Measurements from ENCODE around the gene ELAC2. TPM values are rescaled to one million over a fixed set of nuclear protein-coding genes. Genes with fewer than 3 reads are reported as not detected.

Gene ELAC2
- total RNA-seq, 4 donors from 2014 or later, result 85.7 to 143 (median 87.1) TPM

DNA sequence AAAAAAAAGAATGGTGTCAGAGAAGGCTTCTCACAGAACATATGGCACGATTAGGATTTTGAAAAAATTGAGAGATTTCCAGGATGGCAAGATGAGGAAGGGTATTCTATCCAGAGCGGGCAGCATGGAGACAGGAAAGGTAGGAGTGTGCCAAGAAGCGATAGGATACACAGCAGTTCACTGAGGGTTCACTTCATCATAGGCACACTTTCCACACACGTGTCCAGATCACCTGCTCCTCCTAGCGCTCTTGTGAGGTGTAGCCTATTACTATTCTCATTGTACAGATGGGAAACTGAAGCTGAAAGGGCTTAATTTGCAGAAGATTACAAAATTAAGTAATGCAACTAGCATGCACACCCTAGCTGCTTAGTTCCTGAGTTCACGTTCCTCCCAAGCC lies 6.2 kb upstream of the ELAC2 start:
- 66% methylated on average over 6 of the region's 6 CpGs for whole genome bisulfite sequencing
- Histone ChIP-seq H3K27me3 (no peaks in the 10 kb centered on the region), H3K36me3 (no peaks in the 10 kb centered on the region), H3K4me3 (no peak overlapping the region), H3K4me1 (peaks cover 7% of the 10 kb centered on the region), H3K27ac (no peak overlapping the region), H3K9me3 (no peaks in the 10 kb centered on the region)
- TF ChIP-seq EP300 (IDR thresholded peaks at IDR 0.05) (no peak), POLR2AphosphoS5 (IDR thresholded peaks at IDR 0.05) (no peak), POLR2A (IDR thresholded peaks at IDR 0.05) (no peak)
- TF ChIP-seq, protein P1, sequence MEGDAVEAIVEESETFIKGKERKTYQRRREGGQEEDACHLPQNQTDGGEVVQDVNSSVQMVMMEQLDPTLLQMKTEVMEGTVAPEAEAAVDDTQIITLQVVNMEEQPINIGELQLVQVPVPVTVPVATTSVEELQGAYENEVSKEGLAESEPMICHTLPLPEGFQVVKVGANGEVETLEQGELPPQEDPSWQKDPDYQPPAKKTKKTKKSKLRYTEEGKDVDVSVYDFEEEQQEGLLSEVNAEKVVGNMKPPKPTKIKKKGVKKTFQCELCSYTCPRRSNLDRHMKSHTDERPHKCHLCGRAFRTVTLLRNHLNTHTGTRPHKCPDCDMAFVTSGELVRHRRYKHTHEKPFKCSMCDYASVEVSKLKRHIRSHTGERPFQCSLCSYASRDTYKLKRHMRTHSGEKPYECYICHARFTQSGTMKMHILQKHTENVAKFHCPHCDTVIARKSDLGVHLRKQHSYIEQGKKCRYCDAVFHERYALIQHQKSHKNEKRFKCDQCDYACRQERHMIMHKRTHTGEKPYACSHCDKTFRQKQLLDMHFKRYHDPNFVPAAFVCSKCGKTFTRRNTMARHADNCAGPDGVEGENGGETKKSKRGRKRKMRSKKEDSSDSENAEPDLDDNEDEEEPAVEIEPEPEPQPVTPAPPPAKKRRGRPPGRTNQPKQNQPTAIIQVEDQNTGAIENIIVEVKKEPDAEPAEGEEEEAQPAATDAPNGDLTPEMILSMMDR (IDR thresholded peaks at IDR 0.05), result no peak
- DNase-seq (ENCODE audit: low spot score in 2 of 2), result no peak

DNA sequence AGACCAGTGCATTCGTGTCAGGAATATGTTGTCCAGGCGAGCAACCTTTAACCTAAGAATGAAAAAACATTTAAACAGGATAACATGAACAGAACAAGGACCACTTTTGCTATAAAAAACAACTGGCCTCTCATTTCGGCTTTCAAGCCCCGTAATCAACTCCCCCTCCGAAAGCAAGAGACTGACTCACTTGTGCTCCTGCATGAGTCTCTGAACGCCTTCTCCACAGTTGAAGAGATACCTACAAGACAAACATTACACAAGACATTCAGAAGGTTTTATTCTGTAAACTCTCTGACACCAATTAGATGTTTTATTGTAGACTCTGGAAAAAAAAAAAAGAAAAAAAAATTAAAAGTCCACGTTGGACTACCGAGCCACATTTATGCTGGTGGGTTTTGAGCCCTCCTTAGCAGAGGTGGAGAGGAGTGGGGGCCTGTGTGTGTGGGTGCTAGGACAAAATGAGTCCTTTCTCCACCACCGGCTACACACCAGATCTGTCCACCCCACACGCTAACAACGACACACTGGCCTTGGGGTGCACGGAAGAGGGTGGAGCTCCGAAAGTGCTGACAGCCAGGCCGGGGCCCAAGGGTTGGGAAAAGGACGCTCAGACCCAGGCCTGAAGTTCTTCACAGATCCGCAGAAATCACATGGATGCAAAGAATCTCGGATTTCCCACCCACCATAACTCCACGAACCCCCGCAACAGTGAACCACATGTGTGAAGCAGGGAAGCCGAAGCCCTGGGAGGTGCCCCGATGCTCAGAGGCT lies 759 bp downstream of the ELAC2 start:
- H3K27me3 ChIP-seq, result no peaks in the 10 kb centered on the region
- TF ChIP-seq POLR2AphosphoS5 (IDR thresholded peaks at IDR 0.05) (no peak), POLR2A (IDR thresholded peaks at IDR 0.05) (no peak), EP300 (IDR thresholded peaks at IDR 0.05) (no peak)
- TF ChIP-seq, protein P1 (IDR thresholded peaks at IDR 0.05), result no peak
- peak overlapping the region; percentile 100 for H3K4me3 ChIP-seq
- H3K36me3 ChIP-seq, result peaks cover 43% of the 10 kb centered on the region
- H3K27ac ChIP-seq, result peak overlapping the region; percentile 92
- 27% methylated on average over 15 of the region's 21 CpGs for WGBS
- peaks cover 15% of the 10 kb centered on the region for H3K4me1 ChIP-seq
- DNase-seq (ENCODE audit: low spot score in 2 of 2), result no peak
- H3K9me3 ChIP-seq, result no peaks in the 10 kb centered on the region

DNA sequence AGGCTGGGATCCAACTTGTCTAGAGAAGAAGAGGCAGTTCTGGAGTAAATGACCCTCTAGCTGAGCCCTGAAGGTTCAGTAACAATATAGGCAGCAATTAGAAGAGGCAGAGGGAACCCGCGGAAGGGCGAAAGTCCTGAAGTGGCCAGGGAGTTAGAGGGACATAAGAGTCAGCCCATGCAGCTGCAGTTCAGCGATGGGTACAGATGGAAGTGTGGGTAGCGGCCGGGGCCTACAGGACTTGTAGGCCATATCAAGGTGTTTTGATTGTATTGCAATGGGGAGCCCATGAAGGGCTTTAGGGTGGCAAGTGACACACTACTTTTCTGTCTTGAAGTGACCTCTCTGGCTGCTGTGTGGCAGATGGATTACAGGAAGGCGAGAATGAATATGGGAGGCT lies 3.0 kb downstream of the ELAC2 start:
- H3K36me3 ChIP-seq, result peaks cover 66% of the 10 kb centered on the region
- H3K27me3 ChIP-seq, result no peaks in the 10 kb centered on the region
- DNase-seq (ENCODE audit: low spot score in 2 of 2), result no peak
- H3K9me3 ChIP-seq, result no peaks in the 10 kb centered on the region
- no peak overlapping the region for H3K27ac ChIP-seq
- TF ChIP-seq, protein P1 (IDR thresholded peaks at IDR 0.05), result no peak
- TF ChIP-seq POLR2A (IDR thresholded peaks at IDR 0.05) (no peak), EP300 (IDR thresholded peaks at IDR 0.05) (no peak), POLR2AphosphoS5 (IDR thresholded peaks at IDR 0.05) (no peak)
- 98% methylated on average over 7 of the region's 7 CpGs for WGBS
- H3K4me3 ChIP-seq, result no peak overlapping the region
- peaks cover 15% of the 10 kb centered on the region for H3K4me1 ChIP-seq

DNA sequence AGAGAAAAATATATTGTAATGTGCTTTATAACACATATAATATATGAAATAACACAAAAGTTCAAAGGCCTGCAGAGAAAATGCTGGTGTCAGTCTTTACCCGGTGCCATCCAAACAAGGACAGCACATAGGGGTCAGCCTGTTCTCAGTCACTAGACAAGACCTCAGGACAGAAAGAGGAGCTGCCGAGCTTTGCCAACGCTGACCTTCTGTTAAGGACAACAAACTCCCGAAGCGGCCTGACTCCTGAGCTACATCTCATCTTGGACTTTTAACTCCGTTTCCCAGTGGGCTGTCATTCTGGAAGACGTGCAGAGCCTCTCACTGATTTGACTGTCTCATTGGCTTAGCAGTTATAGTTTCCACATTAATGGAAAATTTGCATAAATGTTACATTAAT lies 6.9 kb downstream of the ELAC2 start:
- TF ChIP-seq, protein P1 (IDR thresholded peaks at IDR 0.05), result no peak
- TF ChIP-seq EP300 (IDR thresholded peaks at IDR 0.05), result no peak
- no peak for TF ChIP-seq POLR2A (IDR thresholded peaks at IDR 0.05)
- TF ChIP-seq POLR2AphosphoS5 (IDR thresholded peaks at IDR 0.05), result no peak
- H3K27me3 ChIP-seq, result no peaks in the 10 kb centered on the region
- H3K4me3 ChIP-seq, result no peak overlapping the region
- no peak for DNase-seq (ENCODE audit: low spot score in 2 of 2)
- no peak overlapping the region for H3K27ac ChIP-seq
- 92% methylated on average over 7 of the region's 7 CpGs for WGBS
- no peaks in the 10 kb centered on the region for H3K4me1 ChIP-seq
- H3K9me3 ChIP-seq, result no peaks in the 10 kb centered on the region
- H3K36me3 ChIP-seq, result peaks cover 99% of the 10 kb centered on the region

DNA sequence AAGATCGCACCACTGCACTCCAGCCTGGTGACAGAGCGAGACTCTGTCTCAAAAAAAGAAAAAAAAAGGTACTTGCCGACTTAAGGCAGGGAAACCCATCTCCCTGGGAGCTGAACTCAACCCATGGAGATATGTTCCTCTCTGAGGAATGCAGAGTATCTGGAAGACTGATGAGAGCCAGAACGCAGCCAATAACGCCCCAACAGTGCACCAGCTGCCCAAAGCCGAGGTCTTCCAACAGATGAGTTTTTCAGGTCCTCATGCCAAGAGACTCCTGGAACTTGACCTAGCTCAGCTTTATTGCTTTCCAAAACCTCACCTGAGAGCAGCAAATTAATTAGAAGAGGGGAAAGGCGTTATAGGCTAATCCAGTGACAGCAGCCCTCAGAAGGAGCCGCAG lies 9.4 kb downstream of the ELAC2 start:
- no peaks in the 10 kb centered on the region for H3K27me3 ChIP-seq
- H3K4me3 ChIP-seq, result no peak overlapping the region
- DNase-seq (ENCODE audit: low spot score in 2 of 2), result peak in 1 of 2 donors; percentile 11
- H3K27ac ChIP-seq, result no peak overlapping the region
- H3K4me1 ChIP-seq, result no peaks in the 10 kb centered on the region
- peaks cover 99% of the 10 kb centered on the region for H3K36me3 ChIP-seq
- H3K9me3 ChIP-seq, result no peaks in the 10 kb centered on the region
- TF ChIP-seq POLR2A (IDR thresholded peaks at IDR 0.05) (no peak), POLR2AphosphoS5 (IDR thresholded peaks at IDR 0.05) (no peak), EP300 (IDR thresholded peaks at IDR 0.05) (no peak)
- TF ChIP-seq, protein P1 (IDR thresholded peaks at IDR 0.05), result no peak
- 95% methylated on average over 7 of the region's 8 CpGs for WGBS
